IPS-18a (cell line): ENCODE data around the gene FOXP1.

ENCODE experiments used
- H3K27ac ChIP-seq: one replicate; pipeline ENCODE4 v1.5.1; 2013; ENCODE audit warnings: low read length
- H3K27me3 ChIP-seq: one replicate; pipeline ENCODE4 v1.6.1; 2013; ENCODE audit warnings: mild to moderate bottlenecking, low read length; ENCODE audit not compliant: control insufficient read depth, insufficient read depth
- H3K36me3 ChIP-seq: one replicate; pipeline ENCODE4 v1.6.1; 2013; ENCODE audit warnings: low read depth, low read length; ENCODE audit not compliant: control insufficient read depth
- H3K4me1 ChIP-seq: one replicate; pipeline ENCODE4 v1.6.1; 2013; ENCODE audit warnings: low read depth, low read length; ENCODE audit not compliant: control insufficient read depth
- H3K4me3 ChIP-seq: one replicate; pipeline ENCODE4 v1.5.1; 2013; ENCODE audit warnings: low read length
- H3K9ac ChIP-seq: one replicate; pipeline ENCODE4 v1.6.1; 2013; ENCODE audit warnings: mild to moderate bottlenecking, low read length, moderate library complexity
- H3K9me3 ChIP-seq: one replicate; pipeline ENCODE4 v1.6.1; 2013; ENCODE audit warnings: low read depth, low read length; ENCODE audit not compliant: control insufficient read depth

Gene FOXP1

GRCh38 chr3:71428841-71429596 is 154.5 kb downstream of the FOXP1 start:
- no peaks in the 10 kb centered on the region for H3K27me3 ChIP-seq
- H3K36me3 ChIP-seq = no peaks in the 10 kb centered on the region
- no peak overlapping the region for H3K9ac ChIP-seq
- H3K4me3 ChIP-seq = no peak overlapping the region
- no peaks in the 10 kb centered on the region for H3K9me3 ChIP-seq
- peaks cover 15% of the 10 kb centered on the region for H3K4me1 ChIP-seq
- no peak overlapping the region for H3K27ac ChIP-seq

- no peaks in the 10 kb centered on the region for H3K9me3 ChIP-seq
- H3K36me3 ChIP-seq = no peaks in the 10 kb centered on the region
- H3K9ac ChIP-seq = no peak overlapping the region
- H3K27me3 ChIP-seq = no peaks in the 10 kb centered on the region
- H3K27ac ChIP-seq = no peak overlapping the region
- H3K4me1 ChIP-seq = peaks cover 14% of the 10 kb centered on the region
- no peak overlapping the region for H3K4me3 ChIP-seq
These were observed 157.9 kb downstream of the FOXP1 start for GRCh38 chr3:71425491-71426071.

DNA sequence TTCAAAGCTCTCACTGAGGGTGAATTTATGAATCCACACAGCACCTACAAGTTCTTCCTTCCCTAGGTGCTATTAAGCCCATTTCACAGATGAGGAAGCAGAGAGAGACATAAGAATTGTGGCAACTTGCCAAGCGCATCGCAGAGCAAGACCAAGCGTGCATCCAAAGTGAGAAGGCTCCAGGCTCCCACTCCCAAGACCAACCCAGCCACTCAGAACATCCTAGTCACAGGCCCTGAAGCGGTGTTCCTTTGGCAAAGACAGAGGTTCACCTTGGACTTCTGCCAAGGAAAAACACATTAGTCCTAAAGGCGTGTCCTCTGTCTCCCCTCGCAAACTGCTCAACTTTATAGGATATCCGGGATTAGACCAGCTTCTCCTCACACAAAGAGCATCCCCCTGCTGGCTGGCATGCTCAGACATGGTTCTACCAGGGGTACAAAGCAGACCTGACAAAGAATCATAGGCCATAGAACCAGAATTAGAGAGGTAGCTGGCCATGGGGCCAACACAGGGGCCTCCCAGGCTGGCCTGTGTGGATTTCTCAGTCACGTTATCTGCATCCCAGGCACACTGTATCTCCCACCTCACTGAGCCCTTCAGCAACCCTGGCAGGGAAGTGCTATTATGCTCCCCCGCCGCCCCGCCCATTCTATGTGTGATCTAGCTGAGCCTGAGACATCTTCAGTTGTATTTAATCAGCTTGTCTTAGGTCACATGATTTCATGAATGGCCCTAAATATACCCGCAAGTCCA is 160.2 kb downstream of the FOXP1 start:
- Histone ChIP-seq H3K9ac (no peak overlapping the region), H3K4me3 (no peak overlapping the region), H3K9me3 (no peaks in the 10 kb centered on the region), H3K27ac (no peak overlapping the region), H3K4me1 (no peaks in the 10 kb centered on the region), H3K27me3 (no peaks in the 10 kb centered on the region), H3K36me3 (no peaks in the 10 kb centered on the region)

GRCh38 chr3:71421820-71422566 is 161.5 kb downstream of the FOXP1 start:
- H3K9ac ChIP-seq = no peak overlapping the region
- no peak overlapping the region for H3K27ac ChIP-seq
- no peaks in the 10 kb centered on the region for H3K27me3 ChIP-seq
- H3K9me3 ChIP-seq = no peaks in the 10 kb centered on the region
- no peak overlapping the region for H3K4me3 ChIP-seq
- H3K36me3 ChIP-seq = no peaks in the 10 kb centered on the region
- no peaks in the 10 kb centered on the region for H3K4me1 ChIP-seq

DNA sequence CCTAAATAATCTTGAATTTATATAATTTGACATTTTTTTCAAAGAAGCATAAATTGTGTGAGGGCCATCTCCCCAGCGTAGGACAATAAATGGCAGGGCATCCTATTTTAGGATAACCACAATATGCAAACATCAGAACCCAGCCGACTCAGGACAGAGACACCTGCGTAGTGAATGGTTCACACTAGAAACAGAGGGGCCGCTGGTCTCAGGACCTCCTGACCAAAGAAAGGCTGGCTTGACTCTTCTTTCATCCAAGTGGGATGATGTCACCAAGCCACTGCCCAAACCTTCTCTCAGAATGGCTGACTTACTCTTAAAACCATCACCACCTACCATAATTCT is 162.1 kb downstream of the FOXP1 start:
- H3K4me1 ChIP-seq = peaks cover 4% of the 10 kb centered on the region
- no peak overlapping the region for H3K9ac ChIP-seq

DNA sequence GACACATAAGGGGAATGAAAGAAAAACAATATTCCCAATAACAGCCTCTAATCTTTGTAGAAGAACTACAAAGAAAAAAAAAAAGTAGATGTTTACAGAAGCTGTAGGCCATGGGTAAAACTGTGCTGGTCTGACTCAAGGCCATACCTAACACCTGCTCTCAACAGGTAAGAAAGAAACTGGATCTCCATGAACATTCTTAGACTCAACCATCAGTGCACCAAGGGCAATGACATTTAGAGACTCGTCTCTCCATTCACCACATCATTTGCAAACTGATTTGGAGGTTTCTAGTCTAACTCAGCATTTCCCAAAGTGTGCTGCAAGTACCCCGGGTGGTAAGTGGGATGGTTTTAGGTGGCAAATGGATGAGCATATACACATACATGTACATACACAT is 164.2 kb downstream of the FOXP1 start:
- Histone ChIP-seq H3K4me3 (no peak overlapping the region), H3K9ac (no peak overlapping the region), H3K9me3 (no peaks in the 10 kb centered on the region), H3K36me3 (no peaks in the 10 kb centered on the region), H3K27me3 (no peaks in the 10 kb centered on the region), H3K4me1 (peaks cover 5% of the 10 kb centered on the region), H3K27ac (no peak overlapping the region)

More for the DNA sequence above, 162.1 kb downstream of the FOXP1 start:
- Histone ChIP-seq H3K9me3 (no peaks in the 10 kb centered on the region), H3K27me3 (no peaks in the 10 kb centered on the region), H3K36me3 (no peaks in the 10 kb centered on the region), H3K4me3 (no peak overlapping the region), H3K27ac (no peak overlapping the region)

DNA sequence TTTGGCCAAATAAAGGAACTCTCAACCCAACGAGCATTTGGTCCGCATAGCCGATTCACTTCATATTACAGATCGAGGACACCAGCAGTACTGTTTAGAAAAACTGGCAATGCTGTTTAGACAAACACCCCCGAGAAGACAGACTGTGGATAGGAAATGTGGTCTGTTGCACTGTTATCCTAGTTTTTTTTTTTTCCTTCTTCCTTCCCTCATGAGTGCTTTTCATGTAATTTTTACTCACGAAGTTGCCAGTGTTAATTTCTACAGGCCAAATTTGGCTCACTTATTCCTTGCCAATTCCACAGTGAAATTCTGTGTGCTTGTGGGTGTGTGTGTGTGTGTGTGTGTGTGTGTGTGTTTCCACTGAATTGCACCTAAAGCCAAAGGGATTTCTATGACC is 165.7 kb downstream of the FOXP1 start:
- Histone ChIP-seq H3K4me1 (peaks cover 8% of the 10 kb centered on the region), H3K9ac (no peak overlapping the region), H3K9me3 (no peaks in the 10 kb centered on the region), H3K4me3 (no peak overlapping the region), H3K36me3 (no peaks in the 10 kb centered on the region), H3K27ac (no peak overlapping the region), H3K27me3 (no peaks in the 10 kb centered on the region)

- H3K4me1 ChIP-seq = peaks cover 8% of the 10 kb centered on the region
- no peaks in the 10 kb centered on the region for H3K9me3 ChIP-seq
- H3K36me3 ChIP-seq = no peaks in the 10 kb centered on the region
- H3K27me3 ChIP-seq = no peaks in the 10 kb centered on the region
- H3K27ac ChIP-seq = no peak overlapping the region
- no peak overlapping the region for H3K4me3 ChIP-seq
- H3K9ac ChIP-seq = no peak overlapping the region
These were observed 166.7 kb downstream of the FOXP1 start for GRCh38 chr3:71416876-71417275.

DNA sequence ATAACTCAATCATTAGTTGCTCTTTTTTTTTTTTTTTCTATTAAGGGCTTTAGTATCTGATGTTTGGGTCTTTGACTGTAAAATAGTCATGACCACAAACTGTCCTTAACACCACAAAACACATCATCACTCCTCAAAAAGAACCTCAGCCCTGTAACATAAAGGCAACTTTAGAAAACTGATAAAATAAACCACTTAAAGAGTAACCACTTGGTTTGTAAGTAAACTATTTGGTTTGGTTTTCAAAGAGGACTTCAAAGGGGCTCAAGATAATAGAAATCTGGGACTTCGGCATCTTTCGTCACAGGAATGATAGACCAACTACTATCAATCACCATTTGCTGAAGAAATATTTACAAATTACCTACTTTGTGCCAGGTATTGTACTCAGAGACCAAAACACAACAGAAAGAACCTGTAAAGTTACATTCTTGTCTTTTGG is 167.8 kb downstream of the FOXP1 start:
- H3K27me3 ChIP-seq = no peaks in the 10 kb centered on the region

DNA sequence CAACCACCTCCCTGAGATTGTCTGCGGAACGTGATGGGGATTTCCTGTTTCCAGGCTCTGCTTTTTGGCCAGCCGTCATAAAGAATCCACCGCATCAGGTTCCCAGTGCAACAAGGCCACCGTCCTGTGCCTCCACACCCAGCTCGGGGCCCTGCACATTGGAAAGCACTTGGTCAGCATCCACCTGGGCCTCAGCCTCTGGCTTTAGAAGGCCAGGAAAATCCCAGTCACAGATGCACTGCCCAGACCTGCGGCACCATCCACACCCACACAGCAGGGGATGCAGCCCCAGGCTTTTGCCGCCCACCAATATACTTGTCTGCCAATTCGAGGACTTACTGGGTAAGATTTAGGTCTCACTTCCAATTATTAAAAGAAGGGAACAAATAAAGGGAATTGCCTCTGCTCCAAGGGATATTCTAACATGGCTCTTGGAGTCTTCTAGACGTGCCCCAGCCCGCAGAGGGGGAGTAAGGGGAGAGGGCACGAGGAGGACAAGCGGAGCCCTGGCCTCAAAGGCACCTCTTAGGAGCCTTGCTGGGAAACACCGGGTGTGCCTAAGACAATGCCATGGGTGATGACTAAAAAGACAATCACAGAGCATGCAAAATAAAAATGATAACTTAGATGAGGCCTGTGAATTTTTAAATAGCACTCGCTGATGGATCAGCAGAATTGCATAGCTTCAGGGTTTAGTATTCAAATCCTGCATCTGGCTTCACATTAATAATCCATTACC is 169.2 kb downstream of the FOXP1 start:
- Histone ChIP-seq H3K36me3 (no peaks in the 10 kb centered on the region), H3K27me3 (no peaks in the 10 kb centered on the region), H3K27ac (no peak overlapping the region), H3K4me1 (peaks cover 8% of the 10 kb centered on the region), H3K9me3 (no peaks in the 10 kb centered on the region), H3K4me3 (no peak overlapping the region), H3K9ac (no peak overlapping the region)

More for the DNA sequence above, 167.8 kb downstream of the FOXP1 start:
- no peak overlapping the region for H3K9ac ChIP-seq
- H3K4me3 ChIP-seq = no peak overlapping the region
- no peaks in the 10 kb centered on the region for H3K9me3 ChIP-seq
- H3K4me1 ChIP-seq = peaks cover 8% of the 10 kb centered on the region
- H3K36me3 ChIP-seq = no peaks in the 10 kb centered on the region
- no peak overlapping the region for H3K27ac ChIP-seq

DNA sequence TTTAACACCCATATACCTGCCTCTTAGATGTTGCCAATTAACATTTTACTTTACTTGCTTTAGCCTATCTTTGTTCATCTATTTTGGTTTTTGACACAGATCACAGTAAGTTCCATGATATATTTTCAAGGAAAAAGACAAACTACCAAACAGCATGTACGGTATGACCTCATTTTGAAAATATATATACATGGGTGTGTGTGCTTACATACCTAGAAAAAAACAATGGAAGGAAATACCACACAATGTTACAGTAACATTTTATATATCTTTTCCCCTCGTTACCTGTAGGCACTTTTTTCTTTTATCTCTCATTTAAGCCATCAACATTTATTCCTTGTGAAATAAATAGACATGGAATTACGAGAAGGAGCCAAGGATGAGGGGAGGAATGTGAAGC is 170.0 kb downstream of the FOXP1 start:
- Histone ChIP-seq H3K9me3 (no peaks in the 10 kb centered on the region), H3K4me1 (peaks cover 8% of the 10 kb centered on the region), H3K27me3 (no peaks in the 10 kb centered on the region), H3K4me3 (no peak overlapping the region), H3K36me3 (no peaks in the 10 kb centered on the region), H3K9ac (no peak overlapping the region), H3K27ac (no peak overlapping the region)
